ENCODE measurements around the gene TTC39A. TPM values are rescaled to one million over a fixed set of nuclear protein-coding genes. Genes with fewer than 3 reads are reported as not detected.
A peak's percentile ranks its signal among the peaks of the same experiment; 100 is the strongest.

TTC39A gene
- total RNA-seq, 1 experiment from 2014 or later = not detected

DNA sequence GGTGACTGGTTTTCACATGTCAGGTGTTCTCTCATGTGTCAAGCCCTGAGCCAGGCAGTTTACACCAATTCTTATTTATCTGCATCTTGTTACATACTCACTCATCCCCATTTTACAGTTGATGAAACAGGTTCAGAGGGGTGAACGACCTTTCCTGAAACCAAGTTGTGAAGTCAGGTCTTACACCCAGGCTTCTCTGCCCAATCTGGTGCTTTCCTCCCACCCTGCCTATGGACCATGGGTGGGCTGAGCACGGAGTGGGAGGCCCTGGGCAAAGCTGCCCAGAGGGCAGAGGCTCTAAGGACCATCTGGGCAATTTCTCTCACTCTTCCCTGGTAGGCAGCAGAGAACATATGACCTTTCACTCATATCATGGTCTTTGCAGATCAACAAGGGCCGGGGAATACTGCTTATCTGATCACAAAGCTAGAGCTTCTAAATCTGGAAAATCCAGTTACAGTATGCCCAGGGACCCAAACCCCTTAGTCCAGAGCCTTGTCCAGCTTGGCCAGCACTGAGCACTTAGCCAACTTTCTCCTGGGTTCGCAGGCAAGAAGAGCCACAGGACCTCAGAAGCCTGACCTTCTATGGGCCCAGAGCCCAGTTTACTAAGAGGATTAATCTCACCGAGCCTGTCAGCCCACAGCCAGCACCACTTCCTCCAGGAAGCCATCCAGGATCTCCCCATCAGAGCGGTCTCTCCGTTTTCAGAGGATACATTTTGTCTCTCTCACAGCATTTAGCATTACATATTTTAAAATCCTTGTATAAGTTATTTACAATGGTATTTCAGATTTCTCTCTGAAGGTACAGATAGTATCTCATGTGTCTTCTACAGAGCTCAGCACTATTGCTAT is 16.0 kb upstream of the TTC39A start:
- Histone ChIP-seq H3K9me3 (replicated peaks) (no peaks in the 10 kb centered on the region), H3K27me3 (replicated peaks) (peaks cover 32% of the 10 kb centered on the region), H3K4me3 (no peak overlapping the region), H3K27ac (no peak overlapping the region), H3K36me3 (no peaks in the 10 kb centered on the region), H3K4me1 (replicated peaks) (peaks cover 6% of the 10 kb centered on the region; the same call in 1 of the 2 replicates)
- DNase-seq (ENCODE audit: low read depth in 1 of 2, low spot score in 2 of 2) = no peak

GRCh38 chr1:51345300-51345687 is 14.9 kb upstream of the TTC39A start:
- Histone ChIP-seq H3K4me3 (no peak overlapping the region), H3K4me1 (replicated peaks) (peaks cover 6% of the 10 kb centered on the region; the same call in 1 of the 2 replicates), H3K27ac (no peak overlapping the region), H3K36me3 (no peaks in the 10 kb centered on the region), H3K27me3 (replicated peaks) (peaks cover 32% of the 10 kb centered on the region), H3K9me3 (replicated peaks) (no peaks in the 10 kb centered on the region)
- no peak for DNase-seq (ENCODE audit: low read depth in 1 of 2, low spot score in 2 of 2)

- Histone ChIP-seq H3K4me3 (no peak overlapping the region), H3K36me3 (no peaks in the 10 kb centered on the region), H3K27ac (no peak overlapping the region), H3K27me3 (replicated peaks) (peaks cover 32% of the 10 kb centered on the region), H3K9me3 (replicated peaks) (no peaks in the 10 kb centered on the region), H3K4me1 (replicated peaks) (peaks cover 6% of the 10 kb centered on the region; the same call in 1 of the 2 replicates)
- no peak for DNase-seq (ENCODE audit: low read depth in 1 of 2, low spot score in 2 of 2)
Observed at GRCh38 chr1:51344602-51345299, 14.4 kb upstream of the TTC39A start.

DNA sequence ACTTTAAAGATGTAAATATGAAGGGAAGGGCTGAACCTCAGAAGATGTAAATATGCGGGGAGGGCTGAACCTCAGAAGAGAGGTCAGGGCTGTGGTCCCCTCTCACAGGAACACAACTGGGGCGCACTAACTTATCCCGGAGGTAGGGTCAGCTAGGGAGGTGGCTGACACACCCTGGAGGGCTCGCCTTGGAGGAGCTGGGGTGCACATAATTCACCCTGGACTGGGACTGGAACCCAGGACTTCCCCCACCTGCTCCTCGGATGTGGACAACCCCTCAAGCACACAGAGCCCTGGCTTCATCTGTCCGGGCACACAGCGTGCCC is 13.9 kb upstream of the TTC39A start:
- H3K9me3 ChIP-seq (replicated peaks) = no peaks in the 10 kb centered on the region
- DNase-seq (ENCODE audit: low read depth in 1 of 2, low spot score in 2 of 2) = no peak
- no peak overlapping the region for H3K27ac ChIP-seq
- no peaks in the 10 kb centered on the region for H3K36me3 ChIP-seq
- peaks cover 6% of the 10 kb centered on the region; the same call in 1 of the 2 replicates for H3K4me1 ChIP-seq (replicated peaks)
- peaks cover 32% of the 10 kb centered on the region for H3K27me3 ChIP-seq (replicated peaks)
- H3K4me3 ChIP-seq = no peak overlapping the region

DNA sequence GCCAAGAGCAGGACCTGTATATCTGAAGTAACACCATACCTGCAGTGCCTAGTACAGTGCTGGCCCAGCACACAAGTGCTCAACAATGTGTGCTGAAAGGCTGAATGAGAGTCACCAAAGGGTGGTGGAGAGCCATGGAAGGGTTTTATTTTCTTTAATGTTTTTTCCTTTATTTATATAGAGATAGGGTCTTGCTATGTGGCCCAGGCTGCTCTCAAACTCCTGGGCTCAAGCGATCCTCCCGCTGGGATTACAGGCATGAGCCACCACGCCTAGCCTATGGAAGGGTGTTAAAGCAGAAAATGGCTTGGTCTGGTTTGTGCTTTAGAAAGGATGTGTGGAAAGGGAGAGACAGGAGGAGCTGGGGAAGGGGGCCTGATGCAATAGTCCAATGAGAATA is 13.3 kb upstream of the TTC39A start:
- H3K27ac ChIP-seq = no peak overlapping the region
- H3K4me3 ChIP-seq = no peak overlapping the region
- peaks cover 6% of the 10 kb centered on the region; the same call in 1 of the 2 replicates for H3K4me1 ChIP-seq (replicated peaks)
- H3K27me3 ChIP-seq (replicated peaks) = peaks cover 32% of the 10 kb centered on the region
- no peaks in the 10 kb centered on the region for H3K36me3 ChIP-seq
- H3K9me3 ChIP-seq (replicated peaks) = no peaks in the 10 kb centered on the region
- DNase-seq (ENCODE audit: low read depth in 1 of 2, low spot score in 2 of 2) = no peak

- no peak for DNase-seq (ENCODE audit: low read depth in 1 of 2, low spot score in 2 of 2)
- no peaks in the 10 kb centered on the region for H3K36me3 ChIP-seq
- no peak overlapping the region for H3K4me3 ChIP-seq
- H3K9me3 ChIP-seq (replicated peaks) = no peaks in the 10 kb centered on the region
- peaks cover 32% of the 10 kb centered on the region for H3K27me3 ChIP-seq (replicated peaks)
- H3K27ac ChIP-seq = no peak overlapping the region
- peaks cover 6% of the 10 kb centered on the region; the same call in 1 of the 2 replicates for H3K4me1 ChIP-seq (replicated peaks)
Observed at GRCh38 chr1:51342591-51343206, 12.3 kb upstream of the TTC39A start.

- H3K27me3 ChIP-seq (replicated peaks) = peaks cover 25% of the 10 kb centered on the region
- H3K27ac ChIP-seq = no peak overlapping the region
- H3K4me1 ChIP-seq (replicated peaks) = peaks cover 6% of the 10 kb centered on the region; the same call in 1 of the 2 replicates
- DNase-seq (ENCODE audit: low read depth in 1 of 2, low spot score in 2 of 2) = no peak
- no peak overlapping the region for H3K4me3 ChIP-seq
- no peaks in the 10 kb centered on the region for H3K36me3 ChIP-seq
- no peaks in the 10 kb centered on the region for H3K9me3 ChIP-seq (replicated peaks)
Observed at GRCh38 chr1:51341876-51342496, 11.6 kb upstream of the TTC39A start.

DNA sequence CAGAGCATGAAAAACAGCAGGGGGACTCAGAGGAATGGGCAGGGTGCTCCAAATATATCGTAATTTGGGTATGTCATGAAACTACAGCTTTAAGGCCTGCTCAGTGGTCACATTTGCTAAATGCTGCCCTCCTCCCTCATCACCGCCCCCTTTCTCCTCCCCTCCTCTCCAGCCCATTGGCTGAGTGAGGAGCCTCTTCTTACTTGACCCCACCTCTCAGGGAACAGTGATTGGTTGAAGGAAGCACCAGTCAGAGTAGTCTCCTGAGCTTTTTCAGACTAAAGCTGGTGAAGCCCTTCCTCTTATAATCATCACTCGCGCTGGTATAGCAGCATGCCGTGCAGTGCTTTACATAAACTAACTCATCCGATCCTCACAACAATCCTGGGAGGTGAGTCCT is 10.0 kb upstream of the TTC39A start:
- Histone ChIP-seq H3K9me3 (replicated peaks) (no peaks in the 10 kb centered on the region), H3K4me3 (no peak overlapping the region), H3K27me3 (replicated peaks) (peaks cover 18% of the 10 kb centered on the region), H3K4me1 (replicated peaks) (peaks cover 6% of the 10 kb centered on the region; the same call in 1 of the 2 replicates), H3K36me3 (no peaks in the 10 kb centered on the region), H3K27ac (no peak overlapping the region)
- DNase-seq (ENCODE audit: low read depth in 1 of 2, low spot score in 2 of 2) = no peak

DNA sequence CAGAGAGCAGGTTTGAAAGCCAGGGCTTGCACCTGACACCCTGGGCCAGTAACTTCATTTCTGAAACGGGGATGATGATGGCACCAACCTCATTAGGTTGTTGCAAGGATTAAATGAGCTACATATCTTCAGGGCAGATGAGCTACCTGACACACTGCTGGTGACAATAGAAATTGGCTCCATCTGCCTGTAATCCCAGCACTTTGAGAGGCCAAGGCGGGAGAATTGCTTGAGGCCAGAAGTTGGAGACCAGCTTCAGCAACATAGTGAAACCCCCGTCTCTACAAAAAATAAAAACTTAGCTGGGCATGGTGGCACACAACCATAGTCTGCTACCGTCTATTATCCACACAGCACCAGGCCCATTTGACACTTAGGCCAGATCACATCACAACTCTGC is 6.3 kb upstream of the TTC39A start:
- Histone ChIP-seq H3K4me3 (no peak overlapping the region), H3K36me3 (no peaks in the 10 kb centered on the region), H3K27me3 (replicated peaks) (no peaks in the 10 kb centered on the region), H3K9me3 (replicated peaks) (no peaks in the 10 kb centered on the region), H3K27ac (no peak overlapping the region), H3K4me1 (replicated peaks) (peaks cover 2% of the 10 kb centered on the region)
- DNase-seq (ENCODE audit: low read depth in 1 of 2, low spot score in 2 of 2) = no peak

GRCh38 chr1:51336004-51336403 is 5.6 kb upstream of the TTC39A start:
- peaks cover 9% of the 10 kb centered on the region for H3K4me1 ChIP-seq (replicated peaks)
- no peak overlapping the region for H3K4me3 ChIP-seq
- H3K36me3 ChIP-seq = no peaks in the 10 kb centered on the region
- H3K27me3 ChIP-seq (replicated peaks) = no peaks in the 10 kb centered on the region
- no peak overlapping the region for H3K27ac ChIP-seq
- no peaks in the 10 kb centered on the region for H3K9me3 ChIP-seq (replicated peaks)
- DNase-seq (ENCODE audit: low read depth in 1 of 2, low spot score in 2 of 2) = no peak

DNA sequence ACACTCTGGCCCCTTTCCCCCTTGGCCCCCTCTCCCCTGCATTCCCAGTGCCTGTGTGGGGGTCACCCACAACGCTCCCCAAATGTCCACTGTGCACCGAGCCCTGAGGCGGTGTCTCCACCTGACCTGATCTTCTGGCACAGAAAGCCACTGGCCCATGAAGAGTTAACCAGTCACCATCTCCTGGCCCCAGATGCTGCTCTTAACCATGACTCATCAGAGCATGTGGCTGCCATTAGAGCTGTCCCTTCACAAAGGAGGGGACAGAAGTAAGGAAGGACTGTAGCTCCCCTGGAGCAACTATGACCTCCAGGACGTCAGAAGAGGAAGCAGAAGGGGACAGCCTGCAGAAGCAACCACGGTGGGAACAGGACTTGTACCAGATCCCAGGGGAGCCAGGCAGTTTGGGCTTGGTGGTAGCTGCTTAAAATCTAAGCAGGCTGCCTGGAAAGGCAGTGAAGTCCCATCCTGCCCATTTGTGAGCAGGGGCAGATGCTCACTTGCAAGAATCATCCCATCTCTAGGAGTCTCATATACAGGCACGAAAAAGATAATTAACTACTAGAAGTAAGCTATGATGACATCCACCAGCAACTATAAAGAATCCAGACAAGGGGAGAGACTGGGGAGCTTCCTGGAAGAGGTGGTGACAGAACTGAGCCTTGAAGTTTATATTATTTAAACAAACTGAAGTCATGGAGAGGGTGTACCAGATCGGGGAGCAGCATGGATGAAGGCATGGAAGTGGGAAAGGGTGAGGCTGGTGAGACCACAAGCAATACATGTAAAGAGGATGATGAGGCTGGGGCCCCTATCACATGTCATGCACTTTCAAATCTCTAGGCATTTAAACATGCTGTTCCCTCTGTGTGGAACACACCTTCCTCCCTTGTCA is 1.1 kb upstream of the TTC39A start:
- DNase-seq (ENCODE audit: low read depth in 1 of 2, low spot score in 2 of 2) = peak; percentile 56 to 63
- peaks cover 15% of the 10 kb centered on the region for H3K4me1 ChIP-seq (replicated peaks)
- H3K36me3 ChIP-seq = no peaks in the 10 kb centered on the region
- H3K4me3 ChIP-seq = no peak overlapping the region
- no peaks in the 10 kb centered on the region for H3K27me3 ChIP-seq (replicated peaks)
- H3K27ac ChIP-seq = no peak overlapping the region
- H3K9me3 ChIP-seq (replicated peaks) = no peaks in the 10 kb centered on the region

- Histone ChIP-seq H3K9me3 (replicated peaks) (no peaks in the 10 kb centered on the region), H3K27me3 (replicated peaks) (no peaks in the 10 kb centered on the region), H3K4me1 (replicated peaks) (peaks cover 15% of the 10 kb centered on the region), H3K4me3 (no peak overlapping the region), H3K27ac (no peak overlapping the region), H3K36me3 (no peaks in the 10 kb centered on the region)
- no peak for DNase-seq (ENCODE audit: low read depth in 1 of 2, low spot score in 2 of 2)
Observed at GRCh38 chr1:51329443-51330325, 678 bp downstream of the TTC39A start.
